IMR-90 (cell line): ENCODE results near the gene KIF16B.

ENCODE experiments used
- MAFK ChIP-seq: IDR thresholded peaks from 2 replicates; pipeline ENCODE4 v1.6.1; 2012; ENCODE audit warnings: low read depth, low read length, improper control_type of control experiment
- POLR2A ChIP-seq: IDR thresholded peaks from 2 replicates; pipeline ENCODE4 v1.6.1; 2012; ENCODE audit warnings: mild to moderate bottlenecking, low read depth, low read length
- RAD21 ChIP-seq: IDR thresholded peaks from 2 replicates; pipeline ENCODE4 v1.6.1; 2012; ENCODE audit warnings: low read length, improper control_type of control experiment
- RFX5 ChIP-seq: IDR thresholded peaks from 2 replicates; pipeline ENCODE4 v1.8.0; 2012; ENCODE audit warnings: low read depth, mild to moderate bottlenecking, low read length, moderate library complexity
- TF ChIP-seq, protein P1 (sequence below): conservative IDR thresholded peaks from 2 replicates; pipeline ENCODE4 v1.5.1; 2012; ENCODE audit warnings: mild to moderate bottlenecking, low read depth, low read length, improper control_type of control experiment

GRCh38 chr20:16385462-16385861 is 187.8 kb downstream of the KIF16B start:
- TF ChIP-seq POLR2A = no peak
- TF ChIP-seq MAFK = no peak
- TF ChIP-seq, protein P1, sequence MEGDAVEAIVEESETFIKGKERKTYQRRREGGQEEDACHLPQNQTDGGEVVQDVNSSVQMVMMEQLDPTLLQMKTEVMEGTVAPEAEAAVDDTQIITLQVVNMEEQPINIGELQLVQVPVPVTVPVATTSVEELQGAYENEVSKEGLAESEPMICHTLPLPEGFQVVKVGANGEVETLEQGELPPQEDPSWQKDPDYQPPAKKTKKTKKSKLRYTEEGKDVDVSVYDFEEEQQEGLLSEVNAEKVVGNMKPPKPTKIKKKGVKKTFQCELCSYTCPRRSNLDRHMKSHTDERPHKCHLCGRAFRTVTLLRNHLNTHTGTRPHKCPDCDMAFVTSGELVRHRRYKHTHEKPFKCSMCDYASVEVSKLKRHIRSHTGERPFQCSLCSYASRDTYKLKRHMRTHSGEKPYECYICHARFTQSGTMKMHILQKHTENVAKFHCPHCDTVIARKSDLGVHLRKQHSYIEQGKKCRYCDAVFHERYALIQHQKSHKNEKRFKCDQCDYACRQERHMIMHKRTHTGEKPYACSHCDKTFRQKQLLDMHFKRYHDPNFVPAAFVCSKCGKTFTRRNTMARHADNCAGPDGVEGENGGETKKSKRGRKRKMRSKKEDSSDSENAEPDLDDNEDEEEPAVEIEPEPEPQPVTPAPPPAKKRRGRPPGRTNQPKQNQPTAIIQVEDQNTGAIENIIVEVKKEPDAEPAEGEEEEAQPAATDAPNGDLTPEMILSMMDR = no peak
- no peak for TF ChIP-seq RFX5
- TF ChIP-seq RAD21 = no peak
